ENCODE results near the gene GPC5.

DNA sequence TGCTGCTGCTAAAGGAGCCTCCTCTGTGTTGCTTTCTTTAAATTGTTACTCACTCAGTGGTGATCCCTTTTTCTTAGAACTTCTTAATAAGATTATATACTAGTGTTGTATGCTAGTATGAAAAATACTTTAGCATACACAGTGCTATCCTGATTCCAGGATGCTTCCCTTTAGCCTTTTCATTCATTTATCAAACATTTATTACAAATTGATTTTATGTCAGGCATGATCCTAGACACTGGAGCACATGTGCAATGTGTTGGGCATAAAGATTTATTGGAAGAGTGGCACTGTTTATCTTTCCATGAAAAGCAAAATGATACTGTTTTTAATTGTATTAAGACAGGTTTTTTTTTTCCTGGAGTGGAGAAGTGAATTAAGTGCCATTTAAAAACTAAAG, 249.6 kb downstream of the GPC5 start:
- TF ChIP-seq, protein P1, sequence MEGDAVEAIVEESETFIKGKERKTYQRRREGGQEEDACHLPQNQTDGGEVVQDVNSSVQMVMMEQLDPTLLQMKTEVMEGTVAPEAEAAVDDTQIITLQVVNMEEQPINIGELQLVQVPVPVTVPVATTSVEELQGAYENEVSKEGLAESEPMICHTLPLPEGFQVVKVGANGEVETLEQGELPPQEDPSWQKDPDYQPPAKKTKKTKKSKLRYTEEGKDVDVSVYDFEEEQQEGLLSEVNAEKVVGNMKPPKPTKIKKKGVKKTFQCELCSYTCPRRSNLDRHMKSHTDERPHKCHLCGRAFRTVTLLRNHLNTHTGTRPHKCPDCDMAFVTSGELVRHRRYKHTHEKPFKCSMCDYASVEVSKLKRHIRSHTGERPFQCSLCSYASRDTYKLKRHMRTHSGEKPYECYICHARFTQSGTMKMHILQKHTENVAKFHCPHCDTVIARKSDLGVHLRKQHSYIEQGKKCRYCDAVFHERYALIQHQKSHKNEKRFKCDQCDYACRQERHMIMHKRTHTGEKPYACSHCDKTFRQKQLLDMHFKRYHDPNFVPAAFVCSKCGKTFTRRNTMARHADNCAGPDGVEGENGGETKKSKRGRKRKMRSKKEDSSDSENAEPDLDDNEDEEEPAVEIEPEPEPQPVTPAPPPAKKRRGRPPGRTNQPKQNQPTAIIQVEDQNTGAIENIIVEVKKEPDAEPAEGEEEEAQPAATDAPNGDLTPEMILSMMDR (IDR thresholded peaks at IDR 0.05) = no peak
- no peak for TF ChIP-seq EZH2 (IDR thresholded peaks at IDR 0.05)
